Brain microvascular endothelial cell (primary cell): Measurements from ENCODE around the gene SKP1.

Source experiments
- DNase-seq: peaks from one replicate; pipeline ENCODE4 v3.0.0-alpha.2; 2020
- H3K27ac ChIP-seq: fragments of 250-450 bp; sonication (Bioruptor Pico); 2 replicates; pipeline ENCODE4 v1.5.1; 2020; ENCODE audit warnings: mild to moderate bottlenecking, moderate library complexity
- H3K27me3 ChIP-seq: fragments of 250-450 bp; sonication (Bioruptor Pico); replicated peaks from 2 replicates; pipeline ENCODE4 v1.5.1; 2020; ENCODE audit warnings: mild to moderate bottlenecking
- H3K36me3 ChIP-seq: fragments of 250-450 bp; sonication (Bioruptor Pico); replicated peaks from 2 replicates; pipeline ENCODE4 v1.5.1; 2020; ENCODE audit warnings: mild to moderate bottlenecking
- H3K4me3 ChIP-seq: 2 replicates; pipeline ENCODE4 v1.5.1; 2011; ENCODE audit warnings: low read depth, mild to moderate bottlenecking, control low read depth, low read length, moderate library complexity
- CTCF ChIP-seq: IDR thresholded peaks from 2 replicates; pipeline ENCODE4 v1.5.1; 2011; ENCODE audit warnings: low read depth, mild to moderate bottlenecking, moderate library complexity, low read length, control low read depth, inconsistent platforms; ENCODE audit errors: missing control alignments
- in situ Hi-C: cut with HindIII; loops from 2 replicates; pipeline ENCODE4 v1.10.0; 2017; ENCODE audit warnings: low sequenced_read_pairs, low pct_ligation_motif_present

The SKP1 gene

DNA sequence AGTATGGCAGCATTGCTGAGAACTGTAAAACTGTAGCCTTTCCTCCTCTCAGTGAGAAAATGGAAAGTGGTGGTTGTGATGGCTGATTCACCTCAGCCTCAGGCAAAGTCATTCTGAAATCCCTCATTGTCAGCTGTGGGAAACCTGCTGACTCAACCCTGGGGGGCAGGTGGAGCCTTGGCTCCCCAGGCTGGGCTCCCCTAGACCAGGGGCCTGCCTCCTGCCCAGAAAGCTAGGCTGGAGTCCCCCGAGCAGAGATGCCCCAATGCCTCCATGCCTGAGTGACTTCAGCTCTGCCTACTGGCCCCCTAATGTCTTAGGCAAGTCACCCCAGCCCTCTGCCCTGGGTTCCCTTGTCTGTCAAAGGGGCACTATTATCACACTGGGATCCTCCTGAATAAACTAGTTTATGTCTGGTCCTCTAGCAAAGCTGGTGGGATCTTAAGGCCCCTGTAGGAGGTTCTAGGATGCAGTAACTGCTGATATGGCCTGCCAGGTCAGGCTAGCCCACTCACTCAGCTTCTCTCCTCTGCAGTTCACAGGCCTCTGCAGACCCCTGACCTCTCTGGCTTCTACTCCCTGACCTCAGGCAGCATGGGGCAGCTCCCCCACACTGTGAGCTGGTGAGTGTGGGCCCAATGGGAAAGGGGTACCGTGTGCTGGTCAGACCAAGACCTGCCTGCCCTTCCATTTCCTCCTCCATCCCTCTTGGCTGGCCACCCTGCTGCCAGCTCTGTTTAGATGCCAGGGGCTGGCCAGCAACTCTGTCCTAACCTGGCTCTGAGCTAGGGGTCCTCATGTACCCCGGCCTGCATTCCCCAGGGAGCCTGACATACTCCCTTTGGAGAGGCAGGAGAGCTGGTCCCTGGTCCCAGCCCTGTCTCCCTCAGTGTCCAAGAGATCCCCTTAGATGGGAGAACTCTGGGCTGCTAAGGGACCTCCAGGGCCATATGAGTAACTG lies 38.1 kb downstream of the SKP1 start:
- Histone ChIP-seq H3K4me3 (no peak overlapping the region), H3K27ac (no peak overlapping the region), H3K27me3 (no peaks in the 10 kb centered on the region), H3K36me3 (peaks cover 39% of the 10 kb centered on the region)
- TF ChIP-seq CTCF = no peak
- no peak for DNase-seq
- in situ Hi-C loops = loop anchor here (25.0 kb wide), 1 partner anchor 101 kb away; no protein-coding TSS in a partner anchor

DNA sequence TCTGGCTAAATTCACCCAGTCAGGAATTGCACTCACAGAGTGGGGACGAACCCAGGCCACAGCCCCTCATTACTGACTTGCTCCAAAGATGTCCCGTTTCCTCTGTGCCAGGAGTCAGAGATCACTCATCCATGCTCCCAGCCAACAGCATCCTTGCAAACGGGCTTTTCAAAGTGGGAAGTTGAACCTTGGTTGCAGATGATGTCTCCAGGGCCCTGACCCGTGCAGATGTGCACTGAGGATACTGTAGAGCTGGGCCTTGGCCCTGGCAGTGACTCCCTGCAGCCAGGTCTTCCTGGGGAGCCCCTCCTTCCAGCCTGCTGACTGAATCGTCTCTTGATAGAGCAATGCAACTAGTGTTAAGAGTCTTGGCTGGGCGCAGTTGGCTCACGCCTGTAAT lies 40.0 kb downstream of the SKP1 start:
- no peak for DNase-seq
- in situ Hi-C loops = loop anchor here (25.0 kb wide), 1 partner anchor 99 kb away; no protein-coding TSS in a partner anchor
- Histone ChIP-seq H3K4me3 (no peak overlapping the region), H3K27ac (no peak overlapping the region), H3K36me3 (peaks cover 35% of the 10 kb centered on the region), H3K27me3 (no peaks in the 10 kb centered on the region)
- TF ChIP-seq CTCF = no peak

DNA sequence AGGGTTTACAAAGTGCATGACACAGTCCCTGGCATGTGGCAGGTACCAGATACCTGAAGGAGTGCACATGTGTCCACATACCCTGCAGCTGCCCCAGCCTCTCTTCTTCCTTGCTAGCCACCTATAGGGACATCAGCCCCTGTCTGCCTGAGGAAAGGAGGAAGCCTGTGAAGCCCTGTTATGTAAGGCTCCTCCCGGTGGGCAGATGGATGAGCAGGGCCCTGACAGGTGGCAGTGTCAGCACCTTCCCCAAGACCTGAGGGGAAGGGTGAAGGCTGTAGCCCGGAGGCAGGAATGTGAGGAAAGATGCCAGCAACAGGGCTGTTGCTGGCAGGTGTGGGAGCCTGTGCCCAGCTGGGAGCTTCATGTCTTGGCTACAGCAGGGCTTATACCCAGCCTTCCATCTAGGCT lies 40.5 kb downstream of the SKP1 start:
- no peak for TF ChIP-seq CTCF
- Histone ChIP-seq H3K36me3 (peaks cover 33% of the 10 kb centered on the region), H3K27ac (no peak overlapping the region), H3K4me3 (no peak overlapping the region), H3K27me3 (no peaks in the 10 kb centered on the region)
- in situ Hi-C loops = loop anchor here (25.0 kb wide), 1 partner anchor 99 kb away; no protein-coding TSS in a partner anchor
- DNase-seq = no peak

DNA sequence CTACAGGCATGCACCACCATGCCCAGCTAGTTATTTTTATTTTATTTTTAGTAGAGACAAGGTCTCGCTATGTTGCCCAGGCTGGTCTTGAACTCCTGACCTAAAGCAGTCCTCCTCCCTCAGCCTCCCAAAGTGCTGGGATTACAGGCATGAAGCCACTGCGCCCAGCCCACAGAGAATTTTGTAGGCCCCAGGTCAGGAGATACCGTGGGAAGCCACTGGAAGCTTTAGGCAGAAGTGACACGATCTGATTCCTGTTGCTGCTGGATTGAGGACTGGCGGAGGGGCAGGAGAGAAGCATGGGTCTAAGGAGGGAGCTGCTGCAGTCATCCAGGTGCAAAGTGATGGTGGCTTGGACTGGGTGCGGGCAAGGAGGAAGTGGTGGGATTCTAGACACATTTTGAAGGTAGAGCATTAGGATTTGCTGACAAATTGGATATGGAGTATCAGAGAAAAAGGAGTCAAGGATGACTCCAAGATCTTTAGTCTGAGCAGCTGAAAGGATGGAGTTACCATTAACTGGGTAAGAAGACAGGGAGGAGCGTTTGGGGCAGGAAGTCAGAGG lies 41.6 kb downstream of the SKP1 start:
- no peaks in the 10 kb centered on the region for H3K27me3 ChIP-seq
- H3K36me3 ChIP-seq = peaks cover 27% of the 10 kb centered on the region
- no peak for DNase-seq
- no peak overlapping the region for H3K27ac ChIP-seq
- in situ Hi-C loops = loop anchor here (25.0 kb wide), 1 partner anchor 98 kb away; no protein-coding TSS in a partner anchor
- no peak for TF ChIP-seq CTCF
- H3K4me3 ChIP-seq = no peak overlapping the region

GRCh38 chr5:134133995-134134541 lies 42.7 kb downstream of the SKP1 start:
- no peak overlapping the region for H3K27ac ChIP-seq
- H3K27me3 ChIP-seq = no peaks in the 10 kb centered on the region
- in situ Hi-C loops = loop anchor here (25.0 kb wide), 1 partner anchor 97 kb away; no protein-coding TSS in a partner anchor
- no peak overlapping the region for H3K4me3 ChIP-seq
- peaks cover 21% of the 10 kb centered on the region for H3K36me3 ChIP-seq
- no peak for DNase-seq
- TF ChIP-seq CTCF = no peak
